IMR-90 (cell line): ENCODE results near the gene FAM120A. TPM values are rescaled to one million over a fixed set of nuclear protein-coding genes. Genes with fewer than 3 reads are reported as not detected.

ENCODE experiments used
- ATAC-seq: fragments of 200-7000 bp; cut with Tn5 transposase; 2 replicates; pipeline ENCODE4 v1.9.1; 2020; ENCODE audit warnings: low read depth, mild to moderate bottlenecking, moderate library complexity
- BruUV-seq: library from RNA; stranded (reverse); fragments of 400-500 nt; replicated peaks from 2 replicates; lab custom pipeline; 2021; lab: Mats Ljungman, UMichigan
- CTCF ChIA-PET: fragments of 300-600 bp; formaldehyde crosslinking; extraction: SDS; loops from one replicate; lab custom pipeline; 2021; ENCODE audit warnings: antibody characterized with exemption; lab: Yijun Ruan, JAX
- POLR2A ChIA-PET: fragments of 300-600 bp; sonication (Branson Sonifier 250); formaldehyde crosslinking; loops from one replicate; lab custom pipeline; 2022; ENCODE audit warnings: antibody characterized with exemption; ENCODE audit not compliant: unreplicated experiment; lab: Charles Lee
- DNase-seq: peaks from one replicate; pipeline ENCODE4 v3.0.0; 2013
- H2AFZ ChIP-seq: replicated peaks from 2 replicates; pipeline ENCODE3; 2013; ENCODE audit warnings: low read length, mild to moderate bottlenecking; ENCODE audit not compliant: poor library complexity
- H2AK5ac ChIP-seq: 2 replicates; pipeline ENCODE4 v1.6.1; 2013; ENCODE audit warnings: low read depth, low read length, inconsistent platforms
- H2AK9ac ChIP-seq: replicated peaks from 2 replicates; pipeline ENCODE3; 2013; ENCODE audit warnings: mild to moderate bottlenecking, low read depth, low read length, moderate library complexity; ENCODE audit not compliant: poor library complexity
- H2BK120ac ChIP-seq: 2 replicates; pipeline ENCODE4 v1.6.1; 2013; ENCODE audit warnings: low read depth, low read length, inconsistent platforms
- H2BK15ac ChIP-seq: 3 replicates; pipeline ENCODE4 v1.6.1; 2013; ENCODE audit warnings: low read depth, low read length, inconsistent platforms
- H2BK20ac ChIP-seq: 2 replicates; pipeline ENCODE4 v1.6.1; 2013; ENCODE audit warnings: low read depth, mild to moderate bottlenecking, inconsistent platforms, low read length, moderate library complexity
- H2BK5ac ChIP-seq: 2 replicates; pipeline ENCODE4 v1.6.1; 2013; ENCODE audit warnings: mild to moderate bottlenecking, low read depth, low read length, inconsistent platforms; ENCODE audit not compliant: poor library complexity, severe bottlenecking
- H3K14ac ChIP-seq: replicated peaks from 2 replicates; pipeline ENCODE4 v1.6.1; 2013; ENCODE audit warnings: low read depth, low read length, inconsistent platforms
- H3K18ac ChIP-seq: 2 replicates; pipeline ENCODE4 v1.6.1; 2013; ENCODE audit warnings: low read depth, low read length, control low read depth
- H3K23ac ChIP-seq: 2 replicates; pipeline ENCODE4 v1.6.1; 2013; ENCODE audit warnings: low read depth, low read length, inconsistent platforms
- H3K27ac ChIP-seq: 2 replicates; pipeline ENCODE4 v1.5.1; 2013; ENCODE audit warnings: mild to moderate bottlenecking, control low read depth, low read length; ENCODE audit not compliant: insufficient read depth
- H3K27me3 ChIP-seq: 2 replicates; pipeline ENCODE4 v1.6.1; 2013; ENCODE audit warnings: low read length; ENCODE audit not compliant: control insufficient read depth, insufficient read depth
- H3K36me3 ChIP-seq: 2 replicates; pipeline ENCODE4 v1.6.1; 2013; ENCODE audit warnings: low read length, mixed read lengths; ENCODE audit not compliant: control insufficient read depth, insufficient read depth
- H3K4ac ChIP-seq: 2 replicates; pipeline ENCODE4 v1.6.1; 2013; ENCODE audit warnings: low read depth, low read length, inconsistent platforms
- H3K4me1 ChIP-seq: 2 replicates; pipeline ENCODE4 v1.6.1; 2013; ENCODE audit warnings: low read length, mixed read lengths; ENCODE audit not compliant: control insufficient read depth, insufficient read depth
- H3K4me2 ChIP-seq: 2 replicates; pipeline ENCODE4 v1.6.1; 2013; ENCODE audit warnings: low read depth, mild to moderate bottlenecking, control low read depth, low read length, moderate library complexity
- H3K4me3 ChIP-seq: 2 replicates; pipeline ENCODE4 v1.5.1; 2013; ENCODE audit warnings: low read depth, mild to moderate bottlenecking, control low read depth, low read length, moderate library complexity; ENCODE audit not compliant: insufficient read depth
- H3K56ac ChIP-seq: 2 replicates; pipeline ENCODE4 v1.6.1; 2013; ENCODE audit warnings: low read length, inconsistent platforms; ENCODE audit not compliant: insufficient read depth; ENCODE audit errors: extremely low read depth
- H3K79me1 ChIP-seq, 2 experiments: 2 replicates each; pipeline ENCODE4 v1.6.1; 2013; ENCODE audit warnings: low read length in 2 of 2, inconsistent platforms in 1 of 2, low read depth in 1 of 2
- H3K9ac ChIP-seq: 2 replicates; pipeline ENCODE4 v1.6.1; 2013; ENCODE audit warnings: low read depth, low read length, control low read depth
- H3K9me1 ChIP-seq: 2 replicates; pipeline ENCODE4 v1.6.1; 2013; ENCODE audit warnings: low read length, inconsistent platforms; ENCODE audit not compliant: insufficient read depth
- H3K9me3 ChIP-seq: 2 replicates; pipeline ENCODE4 v1.6.1; 2013; ENCODE audit warnings: low read length; ENCODE audit not compliant: control insufficient read depth, insufficient read depth
- H4K20me1 ChIP-seq: 2 replicates; pipeline ENCODE4 v1.6.1; 2013; ENCODE audit warnings: low read length, inconsistent platforms; ENCODE audit not compliant: insufficient read depth
- H4K5ac ChIP-seq: 2 replicates; pipeline ENCODE4 v1.6.1; 2013; ENCODE audit warnings: mild to moderate bottlenecking, low read depth, low read length, control low read depth
- H4K8ac ChIP-seq, 2 experiments: 2 replicates each; pipeline ENCODE4 v1.6.1; 2013; ENCODE audit warnings: low read depth in 2 of 2, low read length in 2 of 2, control low read depth in 1 of 2, inconsistent platforms in 1 of 2
- H4K91ac ChIP-seq: 2 replicates; pipeline ENCODE4 v1.6.1; 2013; ENCODE audit warnings: low read depth, low read length, inconsistent platforms; ENCODE audit not compliant: insufficient read depth
- BHLHE40 ChIP-seq: fragments of 150-350 bp; IDR thresholded peaks from 2 replicates; pipeline ENCODE4 v1.6.1; 2016; ENCODE audit warnings: mild to moderate bottlenecking, low read depth, low read length
- CEBPB ChIP-seq: IDR thresholded peaks from 2 replicates; pipeline ENCODE4 v1.6.1; 2012; ENCODE audit warnings: low read depth, low read length, improper control_type of control experiment
- CHD1 ChIP-seq: IDR thresholded peaks from 2 replicates; pipeline ENCODE4 v1.6.1; 2012; ENCODE audit warnings: low read depth, low read length, improper control_type of control experiment
- CTCF ChIP-seq: conservative IDR thresholded peaks from 2 replicates; pipeline ENCODE4 v1.5.1; 2012; ENCODE audit warnings: mild to moderate bottlenecking, low read depth, low read length, improper control_type of control experiment
- FOS ChIP-seq: fragments of 150-350 bp; IDR thresholded peaks from 2 replicates; pipeline ENCODE4 v1.6.1; 2016; ENCODE audit warnings: low read depth, low read length
- MAFK ChIP-seq: IDR thresholded peaks from 2 replicates; pipeline ENCODE4 v1.6.1; 2012; ENCODE audit warnings: low read depth, low read length, improper control_type of control experiment
- MAZ ChIP-seq: IDR thresholded peaks from 2 replicates; pipeline ENCODE4 v1.6.1; 2012; ENCODE audit warnings: low read depth, mild to moderate bottlenecking, low read length, improper control_type of control experiment, moderate library complexity, borderline replicate concordance
- MXI1 ChIP-seq: IDR thresholded peaks from 2 replicates; pipeline ENCODE4 v1.6.1; 2012; ENCODE audit warnings: low read depth, mild to moderate bottlenecking, low read length, moderate library complexity, borderline replicate concordance
- NFE2L2 ChIP-seq: fragments of 150-350 bp; IDR thresholded peaks from 2 replicates; pipeline ENCODE4 v1.6.1; 2016; ENCODE audit warnings: low read depth, mild to moderate bottlenecking, low read length
- POLR2A ChIP-seq: IDR thresholded peaks from 2 replicates; pipeline ENCODE4 v1.6.1; 2012; ENCODE audit warnings: mild to moderate bottlenecking, low read depth, low read length
- RAD21 ChIP-seq: IDR thresholded peaks from 2 replicates; pipeline ENCODE4 v1.6.1; 2012; ENCODE audit warnings: low read length, improper control_type of control experiment
- RCOR1 ChIP-seq: IDR thresholded peaks from 2 replicates; pipeline ENCODE4 v1.6.1; 2012; ENCODE audit warnings: mild to moderate bottlenecking, low read length, improper control_type of control experiment; ENCODE audit not compliant: insufficient replicate concordance
- RFX5 ChIP-seq: IDR thresholded peaks from 2 replicates; pipeline ENCODE4 v1.8.0; 2012; ENCODE audit warnings: low read depth, mild to moderate bottlenecking, low read length, moderate library complexity
- SMC3 ChIP-seq: fragments of 150-350 bp; IDR thresholded peaks from 2 replicates; pipeline ENCODE4 v1.6.1; 2016; ENCODE audit warnings: low read depth, mild to moderate bottlenecking, antibody characterized with exemption, low read length, moderate library complexity
- USF2 ChIP-seq: fragments of 150-350 bp; IDR thresholded peaks from 2 replicates; pipeline ENCODE4 v1.6.1; 2017; ENCODE audit warnings: mild to moderate bottlenecking, antibody characterized with exemption, low read length, low read depth
- WGBS, 2 experiments: methylation state at CpG; one replicate each; pipeline versions ENCODE4 v1.1.5 to v1.1.7; 2013; ENCODE audit warnings: missing lambda C conversion rate in 2 of 2; ENCODE audit not compliant: insufficient read length in 1 of 2; ENCODE audit errors: extremely low coverage in 2 of 2; 5-methylcytosine and 5-hydroxymethylcytosine counted together
- dilution Hi-C: fragments of 300-500 bp; cut with HindIII; formaldehyde crosslinking; loops from one replicate; pipeline ENCODE4 v1.14.3; 2018; ENCODE audit warnings: low sequenced_read_pairs; ENCODE audit not compliant: unreplicated experiment
- in situ Hi-C: fragments of 300-500 bp; cut with MboI; formaldehyde crosslinking; loops from 3 replicates; pipeline ENCODE4 v1.14.3; 2019; ENCODE audit warnings: low sequenced_read_pairs, inconsistent platforms, mixed read lengths
- intact Hi-C: fragments of 100-400 bp; cut with micrococcal nuclease; formaldehyde crosslinking; loops from 2 replicates; pipeline ENCODE4 v1.10.0; 2022
- polyA plus RNA-seq, 3 experiments: library from polyadenylated mRNA; depleted of rRNA; stranded (reverse); fragments of >200 nt; gene quantifications; 2 replicates each; pipeline ENCODE4 v1.2.3, GENCODE V29; 2012; ENCODE audit warnings: low replicate concordance in 1 of 3
- total RNA-seq: library from RNA; depleted of rRNA; stranded (reverse); fragments of >200 nt; gene quantifications from 2 replicates; pipeline ENCODE4 v1.2.3, GENCODE V29; 2012
- TF ChIP-seq, protein P1 (sequence below): fragments of 150-350 bp; IDR thresholded peaks from 2 replicates; pipeline ENCODE4 v1.6.1; 2016; ENCODE audit warnings: low read depth, mild to moderate bottlenecking, low read length, moderate library complexity, borderline replicate concordance

The FAM120A gene
- total and polyA plus RNA-seq, 2 of the 4 experiments (the other 2 are of a cell fraction), result 61.6 to 75.1 TPM

DNA sequence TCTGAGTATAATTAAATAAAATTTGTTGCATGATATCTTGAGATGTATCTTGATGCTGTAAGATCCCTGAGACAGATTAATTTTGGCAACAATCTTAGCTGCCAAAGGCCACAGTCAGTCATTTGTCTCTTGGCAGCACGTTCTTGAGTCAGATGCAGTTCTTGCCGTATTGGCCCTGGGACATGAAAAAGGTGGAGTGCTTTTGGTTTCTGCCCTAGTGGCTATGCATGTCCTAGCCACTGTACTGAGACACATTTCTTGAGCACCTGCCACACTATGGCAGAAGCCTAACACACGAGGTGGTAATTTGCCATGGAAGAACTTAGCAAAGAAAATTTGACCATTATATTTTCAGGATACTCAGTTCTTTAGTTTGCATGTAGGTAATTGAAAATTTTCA, 79.9 kb downstream of the FAM120A start:
- H3K23ac ChIP-seq, result no peak overlapping the region
- whole genome bisulfite sequencing, 2 experiments, result no CpG with 5 or more reads among the region's 3 CpGs
- TF ChIP-seq RAD21 (no peak), POLR2A (no peak), USF2 (no peak), MAZ (no peak), FOS (no peak), CHD1 (no peak), CEBPB (no peak), CTCF (no peak), RCOR1 (no peak), NFE2L2 (no peak), MAFK (no peak), RFX5 (no peak), BHLHE40 (no peak), SMC3 (no peak), MXI1 (no peak)
- TF ChIP-seq, protein P1, sequence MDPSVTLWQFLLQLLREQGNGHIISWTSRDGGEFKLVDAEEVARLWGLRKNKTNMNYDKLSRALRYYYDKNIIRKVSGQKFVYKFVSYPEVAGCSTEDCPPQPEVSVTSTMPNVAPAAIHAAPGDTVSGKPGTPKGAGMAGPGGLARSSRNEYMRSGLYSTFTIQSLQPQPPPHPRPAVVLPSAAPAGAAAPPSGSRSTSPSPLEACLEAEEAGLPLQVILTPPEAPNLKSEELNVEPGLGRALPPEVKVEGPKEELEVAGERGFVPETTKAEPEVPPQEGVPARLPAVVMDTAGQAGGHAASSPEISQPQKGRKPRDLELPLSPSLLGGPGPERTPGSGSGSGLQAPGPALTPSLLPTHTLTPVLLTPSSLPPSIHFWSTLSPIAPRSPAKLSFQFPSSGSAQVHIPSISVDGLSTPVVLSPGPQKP, result no peak
- ATAC-seq, result no peak
- ChIA-PET CTCF (interaction anchor here (0.9 kb wide), 1 partner anchor 10 kb away, joined by 3 read pairs; no protein-coding TSS in a partner anchor), POLR2A (no interaction called here)
- peaks cover 35 to 40% of the 10 kb centered on the region in 2 experiments for H3K79me1 ChIP-seq
- no peak overlapping the region for H3K4me2 ChIP-seq
- H4K8ac ChIP-seq, result no peak overlapping the region
- H3K27me3 ChIP-seq, result no peaks in the 10 kb centered on the region
- H3K14ac ChIP-seq, result no peak overlapping the region
- H2AK9ac ChIP-seq, result no peak overlapping the region
- H4K20me1 ChIP-seq, result 0 out of 2 replicates have a peak, but pooled peaks cover 13% of the 10 kb centered on the region
- peaks cover 11% of the 10 kb centered on the region for H3K9me1 ChIP-seq
- H3K36me3 ChIP-seq, result peaks cover 38% of the 10 kb centered on the region
- BruUV-seq, result no TSS peak
- H2AFZ ChIP-seq, result no peak overlapping the region
- no peak overlapping the region for H3K18ac ChIP-seq
- peak; percentile 7 for DNase-seq
- dilution Hi-C loops (no loop called here), intact Hi-C loops (no loop called here), in situ Hi-C loops (no loop called here)
- H3K4me3 ChIP-seq, result no peak overlapping the region
- H3K4me1 ChIP-seq, result no peaks in the 10 kb centered on the region
- H2BK120ac ChIP-seq, result no peak overlapping the region
- H2BK5ac ChIP-seq, result no peak overlapping the region
- no peak overlapping the region for H3K27ac ChIP-seq
- no peak overlapping the region for H4K91ac ChIP-seq
- H2BK15ac ChIP-seq, result no peak overlapping the region
- no peak overlapping the region for H2BK20ac ChIP-seq
- no peak overlapping the region for H3K4ac ChIP-seq
- no peak overlapping the region for H2AK5ac ChIP-seq
- H3K9ac ChIP-seq, result no peak overlapping the region
- H3K9me3 ChIP-seq, result no peaks in the 10 kb centered on the region
- no peak overlapping the region for H3K56ac ChIP-seq
- H4K5ac ChIP-seq, result no peak overlapping the region
